Measurements from ENCODE around the gene TIPIN.
A peak's percentile ranks its signal among the peaks of the same experiment; 100 is the strongest.

TIPIN gene

DNA sequence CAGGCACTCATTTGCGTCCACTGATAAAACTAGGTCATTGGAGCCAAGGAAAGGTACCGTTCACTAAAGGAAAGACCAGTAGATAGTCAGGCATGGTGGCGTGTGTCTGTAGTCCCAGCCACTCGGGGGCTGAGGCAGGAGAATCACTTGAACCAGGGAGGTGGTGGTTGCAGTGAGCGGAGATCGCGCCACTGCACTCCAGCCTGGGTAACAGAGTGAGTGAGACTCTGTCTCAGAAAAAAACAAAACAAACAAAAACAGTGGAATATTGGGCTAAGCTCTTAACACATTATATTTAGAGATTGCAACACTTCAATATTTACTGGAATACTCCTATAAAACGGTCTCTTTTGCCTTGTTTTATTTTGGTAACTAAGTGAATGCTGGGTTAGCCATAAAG, 47.6 kb upstream of the TIPIN start:
- Histone ChIP-seq H3K9me3 (ENCODE audit: control insufficient read depth, insufficient read depth, low read depth, low read length) (no peaks in the 10 kb centered on the region), H3K36me3 (ENCODE audit: control insufficient read depth in 2 of 2, insufficient read depth in 1 of 2, low read length in 2 of 2) (no peaks in the 10 kb centered on the region; a peak in 1 of 3 replicates), H3K4me1 (ENCODE audit: control insufficient read depth, insufficient read depth, low read length) (peaks cover 16% of the 10 kb centered on the region), H3K4me3 (ENCODE audit: low read depth, low read length) (no peak overlapping the region), H3K27ac (ENCODE audit: extremely low read depth, low read depth, low read length) (no peak overlapping the region)
- ChIA-PET CTCF (interaction anchor here (0.6 to 2.6 kb wide), 6 partner anchors 8 to 95 kb away, joined by 3 to 13 read pairs (median 4); no protein-coding TSS in a partner anchor), POLR2A (interaction anchor here (1.7 kb wide), 1 partner anchor 17 kb away, joined by 7 read pairs; the partner anchor contains the start of gene MAP2K1)
- TF ChIP-seq ZNF211 (tag by site-specific recombination; IDR thresholded peaks at IDR 0.05; ENCODE audit: low read depth) (no peak), ZBTB1 (tag by site-specific recombination; IDR thresholded peaks at IDR 0.05) (no peak), KLF10 (tag by site-specific recombination; IDR thresholded peaks at IDR 0.05) (no peak), KLF9 (tag by site-specific recombination; IDR thresholded peaks at IDR 0.05; ENCODE audit: low read depth) (no peak), KLF7 (tag by site-specific recombination; IDR thresholded peaks at IDR 0.05; ENCODE audit: borderline replicate concordance) (no peak), ZNF544 (tag by site-specific recombination; IDR thresholded peaks at IDR 0.05) (no peak), ZBTB17 (tag by site-specific recombination; IDR thresholded peaks at IDR 0.05) (peak; percentile 36; the same call in 1 of the 2 replicates)
- TF ChIP-seq, protein P1, sequence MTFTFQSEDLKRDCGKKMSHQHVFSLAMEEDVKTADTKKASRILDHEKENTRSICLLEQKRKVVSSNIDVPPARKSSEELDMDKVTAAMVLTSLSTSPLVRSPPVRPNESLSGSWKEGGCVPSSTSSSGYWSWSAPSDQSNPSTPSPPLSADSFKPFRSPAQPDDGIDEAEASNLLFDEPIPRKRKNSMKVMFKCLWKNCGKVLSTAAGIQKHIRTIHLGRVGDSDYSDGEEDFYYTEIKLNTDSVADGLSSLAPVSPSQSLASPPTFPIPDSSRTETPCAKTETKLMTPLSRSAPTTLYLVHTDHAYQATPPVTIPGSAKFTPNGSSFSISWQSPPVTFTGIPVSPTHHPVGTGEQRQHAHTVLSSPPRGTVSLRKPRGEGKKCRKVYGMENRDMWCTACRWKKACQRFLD (tag by site-specific recombination; IDR thresholded peaks at IDR 0.05), result no peak
- TF ChIP-seq, protein P2, sequence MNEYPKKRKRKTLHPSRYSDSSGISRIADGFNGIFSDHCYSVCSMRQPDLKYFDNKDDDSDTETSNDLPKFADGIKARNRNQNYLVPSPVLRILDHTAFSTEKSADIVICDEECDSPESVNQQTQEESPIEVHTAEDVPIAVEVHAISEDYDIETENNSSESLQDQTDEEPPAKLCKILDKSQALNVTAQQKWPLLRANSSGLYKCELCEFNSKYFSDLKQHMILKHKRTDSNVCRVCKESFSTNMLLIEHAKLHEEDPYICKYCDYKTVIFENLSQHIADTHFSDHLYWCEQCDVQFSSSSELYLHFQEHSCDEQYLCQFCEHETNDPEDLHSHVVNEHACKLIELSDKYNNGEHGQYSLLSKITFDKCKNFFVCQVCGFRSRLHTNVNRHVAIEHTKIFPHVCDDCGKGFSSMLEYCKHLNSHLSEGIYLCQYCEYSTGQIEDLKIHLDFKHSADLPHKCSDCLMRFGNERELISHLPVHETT (tag by site-specific recombination; IDR thresholded peaks at IDR 0.05), result no peak

DNA sequence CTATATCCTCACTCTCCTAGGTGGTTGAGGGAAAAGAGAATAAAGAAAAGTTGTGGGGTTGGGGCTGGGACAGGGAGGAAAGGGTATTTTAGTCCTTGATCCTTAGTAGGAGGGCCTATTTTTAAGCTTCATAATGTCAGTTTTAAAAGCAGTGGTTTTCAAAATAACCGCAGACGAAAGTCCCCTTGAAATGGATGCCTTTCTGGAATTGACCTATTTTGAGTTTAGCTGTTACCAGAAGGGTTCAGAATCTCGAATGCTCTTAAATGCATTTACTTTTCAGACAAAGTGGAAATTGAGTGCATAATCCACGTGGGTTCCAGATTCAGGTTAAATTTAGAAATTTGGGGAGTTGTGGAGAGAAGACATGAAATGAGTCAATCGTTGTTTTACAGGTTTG, 46.8 kb upstream of the TIPIN start:
- POLR2A ChIA-PET, result interaction anchor here (0.6 kb wide), 1 partner anchor 301 kb away, joined by 3 read pairs; no protein-coding TSS in a partner anchor
- Histone ChIP-seq H3K9me3 (ENCODE audit: control insufficient read depth, insufficient read depth, low read depth, low read length) (no peaks in the 10 kb centered on the region), H3K27ac (ENCODE audit: extremely low read depth, low read depth, low read length) (no peak overlapping the region), H3K4me3 (ENCODE audit: low read depth, low read length) (no peak overlapping the region), H3K36me3 (ENCODE audit: control insufficient read depth in 2 of 2, insufficient read depth in 1 of 2, low read length in 2 of 2) (no peaks in the 10 kb centered on the region; a peak in 1 of 3 replicates), H3K4me1 (ENCODE audit: control insufficient read depth, insufficient read depth, low read length) (peaks cover 15% of the 10 kb centered on the region)
- TF ChIP-seq ZNF830 (tag by site-specific recombination; IDR thresholded peaks at IDR 0.05; ENCODE audit: low read depth), result no peak
- no peak for TF ChIP-seq ZNF670 (tag by site-specific recombination; IDR thresholded peaks at IDR 0.05; ENCODE audit: low read depth)
- no peak for TF ChIP-seq ZNF426 (tag by site-specific recombination; IDR thresholded peaks at IDR 0.05)
- CTCF ChIA-PET, result interaction anchor here (0.6 to 2.6 kb wide), 6 partner anchors 7 to 53 kb away, joined by 3 to 13 read pairs (median 3); no protein-coding TSS in a partner anchor

GRCh38 chr15:66402761-66403284, 46.3 kb upstream of the TIPIN start:
- ChIA-PET CTCF (interaction anchor here (0.6 to 2.6 kb wide), 6 partner anchors 9 to 96 kb away, joined by 3 to 13 read pairs (median 3); no protein-coding TSS in a partner anchor), POLR2A (interaction anchor here (0.6 kb wide), 1 partner anchor 300 kb away, joined by 3 read pairs; no protein-coding TSS in a partner anchor)
- no peaks in the 10 kb centered on the region; a peak in 1 of 3 replicates for H3K36me3 ChIP-seq (ENCODE audit: control insufficient read depth in 2 of 2, insufficient read depth in 1 of 2, low read length in 2 of 2)
- H3K27ac ChIP-seq (ENCODE audit: extremely low read depth, low read depth, low read length), result no peak overlapping the region
- H3K4me3 ChIP-seq (ENCODE audit: low read depth, low read length), result no peak overlapping the region
- H3K9me3 ChIP-seq (ENCODE audit: control insufficient read depth, insufficient read depth, low read depth, low read length), result no peaks in the 10 kb centered on the region
- H3K4me1 ChIP-seq (ENCODE audit: control insufficient read depth, insufficient read depth, low read length), result peaks cover 15% of the 10 kb centered on the region
- TF ChIP-seq ZNF292 (tag by site-specific recombination; IDR thresholded peaks at IDR 0.05; ENCODE audit: borderline replicate concordance, low read depth), result no peak
- TF ChIP-seq ZNF18 (tag by site-specific recombination; IDR thresholded peaks at IDR 0.05), result peak; percentile 98
- peak; percentile 23; the same call in 1 of the 2 replicates for TF ChIP-seq PRDM6 (tag by site-specific recombination; IDR thresholded peaks at IDR 0.05)
